ENCODE data around the gene SPAAR.
"Not testable (repeated sequence)": the region's sequence is repeated elsewhere in the genome, so short reads cannot be mapped to it uniquely, and the experiment has no call there.

SPAAR gene

DNA sequence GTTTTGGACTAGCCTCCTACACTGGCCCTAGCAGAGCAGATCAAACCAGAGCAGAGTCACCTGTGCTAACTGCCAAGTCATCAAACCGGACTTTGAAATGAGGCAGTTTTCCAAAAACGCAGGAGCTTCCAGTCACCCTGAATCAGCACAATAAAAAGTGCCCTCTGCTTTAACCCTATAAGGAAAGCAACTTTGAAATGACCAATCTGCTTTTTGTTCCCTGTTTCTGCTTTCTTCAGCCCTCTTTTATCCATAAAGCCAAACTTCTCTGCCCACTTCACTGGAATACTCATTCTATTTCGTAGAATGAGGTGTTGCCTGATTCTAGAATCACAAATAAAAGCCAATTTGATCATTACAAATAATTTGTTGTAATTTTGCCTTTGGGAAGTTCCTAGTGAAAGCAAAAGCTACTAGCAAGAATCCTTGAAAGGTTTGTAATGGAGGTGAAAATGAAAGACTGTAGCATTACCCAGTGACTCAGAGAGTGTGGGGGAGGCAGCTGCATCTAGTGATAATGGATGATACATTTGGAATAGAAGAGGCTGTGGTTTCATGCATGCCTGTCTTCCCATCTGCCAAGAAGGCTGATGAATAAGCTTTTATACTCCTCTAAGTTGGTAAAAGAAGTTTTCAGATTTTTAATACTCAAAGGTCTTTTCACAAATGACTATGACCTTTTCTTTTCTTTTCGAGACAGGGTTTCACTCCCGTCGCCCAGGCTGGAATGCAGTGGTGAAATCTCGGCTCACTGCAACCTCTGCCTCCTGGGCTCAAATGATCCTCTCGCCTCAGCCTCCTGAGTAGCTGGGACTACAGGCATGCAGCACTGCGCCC is 14.9 kb downstream of the SPAAR start:
- peak in 1 of 2 experiments; percentile 47 for DNase-seq

DNA sequence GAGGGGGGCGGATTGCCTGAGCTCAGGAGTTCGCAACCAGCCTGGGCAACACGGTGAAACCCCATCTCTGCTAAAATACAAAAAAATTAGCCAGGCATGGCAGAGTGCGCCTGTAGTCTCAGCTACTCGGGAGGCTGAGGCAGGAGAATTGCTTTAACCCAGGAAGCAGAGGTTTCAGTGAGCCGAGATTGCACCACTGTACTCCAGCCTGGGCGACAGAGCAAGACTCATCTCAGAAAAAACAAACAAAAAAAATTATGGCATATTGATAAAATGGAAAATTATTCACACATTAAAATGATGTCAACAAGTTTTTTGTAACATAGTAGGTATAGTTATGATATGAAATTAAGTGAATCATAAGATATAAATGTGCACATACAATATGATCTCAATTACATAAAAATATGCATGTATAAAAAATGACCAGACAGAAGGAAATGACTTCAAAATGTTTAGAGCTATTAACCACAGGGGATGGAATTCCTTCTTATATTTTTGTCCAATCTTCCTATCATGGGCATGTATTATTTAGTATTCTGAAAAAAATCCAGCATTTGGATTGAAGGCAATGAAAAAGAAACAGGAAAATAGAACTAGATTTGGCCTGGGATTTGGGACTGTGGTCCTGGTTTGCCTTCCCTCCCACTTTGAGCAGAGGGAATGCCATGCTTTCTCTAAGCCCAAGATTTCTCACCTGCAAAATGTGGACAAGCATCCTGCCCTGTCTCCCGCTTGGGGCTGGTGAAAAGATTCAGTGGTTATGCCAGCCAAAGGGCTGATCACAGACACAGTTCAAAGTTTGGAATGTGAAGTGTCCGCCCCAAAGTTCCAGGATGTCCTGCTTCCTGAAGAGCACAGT is 19.5 kb downstream of the SPAAR start:
- no peak for DNase-seq

DNA sequence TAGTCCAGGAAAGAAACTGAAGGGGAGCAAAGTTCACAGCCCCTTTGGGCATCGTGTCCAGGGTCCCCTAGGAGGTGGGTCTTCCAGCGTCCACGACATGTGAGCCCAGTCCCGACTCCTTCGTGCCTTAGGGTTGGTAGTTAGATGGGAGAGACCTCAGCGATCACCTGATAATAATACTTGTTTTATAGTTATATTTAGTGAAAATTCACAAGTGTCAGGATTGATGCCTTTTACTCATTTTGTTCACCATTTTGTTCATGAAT is 20.1 kb downstream of the SPAAR start:
- DNase-seq: no peak

DNA sequence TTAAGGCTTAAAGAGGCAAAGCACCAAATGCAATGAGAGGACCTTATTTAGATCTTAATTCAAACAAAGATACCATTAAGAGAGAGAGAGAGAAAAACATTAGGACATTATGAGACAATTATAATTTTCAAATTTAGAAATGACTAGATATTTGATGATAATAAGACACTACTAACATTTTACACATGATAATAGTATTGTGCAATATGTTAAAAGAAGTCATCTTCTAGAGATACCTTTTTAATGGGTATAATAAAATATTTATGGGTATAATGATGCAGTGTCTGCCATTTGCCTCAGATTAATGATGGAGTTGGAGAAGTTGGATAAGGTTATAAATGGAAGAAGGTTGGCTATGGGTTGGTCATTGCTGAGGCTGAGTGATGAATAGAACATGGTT is 21.2 kb downstream of the SPAAR start:
- DNase-seq: no peak

DNA sequence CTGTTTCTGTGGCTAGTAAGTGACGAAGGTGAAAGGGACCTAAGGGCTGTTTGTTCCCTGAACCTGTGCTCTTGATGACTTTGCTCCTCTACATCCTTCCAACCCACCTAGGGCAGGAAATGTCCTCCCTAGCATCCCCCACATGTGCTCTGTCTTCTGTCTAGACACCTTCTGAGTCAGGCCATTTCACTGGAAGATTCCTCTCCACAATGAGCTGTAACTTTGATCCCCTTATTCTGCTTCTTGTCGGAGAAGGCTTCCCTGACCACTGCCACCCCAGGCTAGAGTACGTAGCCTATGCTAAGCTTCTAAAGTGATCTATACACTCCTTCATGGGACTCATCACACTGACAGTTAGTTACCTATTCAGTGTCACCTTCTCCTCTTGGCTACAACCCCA is 21.7 kb downstream of the SPAAR start:
- DNase-seq: no peak

DNA sequence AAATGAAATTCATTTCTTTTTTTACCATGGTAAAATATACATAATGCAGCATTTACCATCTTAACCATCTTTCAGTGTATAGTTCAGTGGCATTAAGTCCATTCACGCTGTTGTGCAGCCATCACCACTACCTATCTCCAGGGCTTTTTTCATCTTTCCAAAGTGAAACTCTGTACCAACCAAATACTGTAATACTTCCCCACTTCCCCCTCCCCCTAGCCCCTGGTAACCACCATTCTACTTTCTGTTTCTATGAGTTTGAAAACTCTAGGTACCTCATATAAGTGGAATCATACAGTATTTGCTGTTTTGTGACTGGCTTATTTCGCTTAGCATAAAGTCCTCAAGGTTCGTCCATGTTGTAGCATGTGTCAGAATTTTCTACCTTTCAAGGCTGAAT is 23.4 kb downstream of the SPAAR start:
- DNase-seq: no peak

DNA sequence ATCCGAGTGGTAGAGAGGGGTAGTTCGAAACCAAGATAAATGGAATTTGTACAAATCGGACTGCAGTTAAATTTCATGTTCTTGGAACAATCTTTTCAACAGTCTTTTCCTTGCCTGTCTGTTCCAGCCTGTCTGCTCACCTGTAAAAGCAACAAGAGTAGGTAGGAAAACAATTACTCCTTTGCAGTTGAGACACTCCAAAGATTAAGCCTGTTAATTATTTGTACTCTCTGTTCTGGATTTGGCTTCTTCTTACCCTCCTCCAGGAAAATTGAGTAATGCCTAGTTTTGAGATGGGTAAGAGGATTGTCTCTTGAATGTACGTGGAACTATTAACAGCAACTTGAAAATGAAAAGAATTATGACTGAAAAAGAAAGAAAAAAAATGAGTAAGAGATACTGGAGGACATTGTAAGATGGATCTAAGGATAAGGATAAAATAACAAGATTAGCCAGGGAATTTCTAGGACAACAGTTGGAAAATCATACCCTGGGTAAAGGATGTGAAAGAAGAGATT is 24.3 kb downstream of the SPAAR start:
- DNase-seq: no peak

DNA sequence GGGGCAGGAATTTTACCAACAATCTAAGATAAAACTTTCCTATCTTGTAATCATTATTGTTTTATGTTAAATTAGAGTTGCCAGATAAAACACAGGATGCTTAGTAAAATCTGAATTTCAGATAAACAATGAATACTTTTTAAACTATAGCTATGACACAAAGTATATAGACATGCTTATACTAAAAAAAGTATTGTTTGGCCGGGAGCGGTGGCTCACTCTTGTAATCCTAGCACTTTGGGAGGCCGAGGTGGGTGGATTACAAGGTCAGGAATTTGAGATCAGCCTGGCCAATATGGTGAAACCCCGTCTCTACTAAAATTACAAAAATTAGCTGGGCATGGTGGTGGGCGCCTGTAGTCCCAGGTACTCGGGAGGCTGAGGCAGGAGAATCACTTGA is 24.8 kb downstream of the SPAAR start:
- not testable (repeated sequence) for DNase-seq

DNA sequence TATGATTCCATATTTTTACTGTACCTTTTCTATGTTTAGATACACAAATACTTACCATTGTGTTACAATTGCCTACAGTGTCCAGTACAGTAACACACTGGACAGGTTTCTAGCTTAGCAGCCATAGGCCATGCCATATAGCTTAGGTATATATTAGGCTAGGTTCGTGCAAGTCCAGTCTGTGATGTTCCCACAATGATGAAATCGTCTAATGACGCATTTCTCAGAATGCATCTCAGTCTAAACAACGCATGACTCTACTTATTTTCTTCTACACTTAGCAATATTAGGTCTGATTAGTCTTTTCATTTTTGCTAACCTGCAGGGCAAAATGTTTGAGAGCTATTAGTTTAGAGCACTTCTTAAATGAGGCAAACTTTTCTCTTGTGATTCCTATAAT is 26.0 kb downstream of the SPAAR start:
- DNase-seq: no peak

DNA sequence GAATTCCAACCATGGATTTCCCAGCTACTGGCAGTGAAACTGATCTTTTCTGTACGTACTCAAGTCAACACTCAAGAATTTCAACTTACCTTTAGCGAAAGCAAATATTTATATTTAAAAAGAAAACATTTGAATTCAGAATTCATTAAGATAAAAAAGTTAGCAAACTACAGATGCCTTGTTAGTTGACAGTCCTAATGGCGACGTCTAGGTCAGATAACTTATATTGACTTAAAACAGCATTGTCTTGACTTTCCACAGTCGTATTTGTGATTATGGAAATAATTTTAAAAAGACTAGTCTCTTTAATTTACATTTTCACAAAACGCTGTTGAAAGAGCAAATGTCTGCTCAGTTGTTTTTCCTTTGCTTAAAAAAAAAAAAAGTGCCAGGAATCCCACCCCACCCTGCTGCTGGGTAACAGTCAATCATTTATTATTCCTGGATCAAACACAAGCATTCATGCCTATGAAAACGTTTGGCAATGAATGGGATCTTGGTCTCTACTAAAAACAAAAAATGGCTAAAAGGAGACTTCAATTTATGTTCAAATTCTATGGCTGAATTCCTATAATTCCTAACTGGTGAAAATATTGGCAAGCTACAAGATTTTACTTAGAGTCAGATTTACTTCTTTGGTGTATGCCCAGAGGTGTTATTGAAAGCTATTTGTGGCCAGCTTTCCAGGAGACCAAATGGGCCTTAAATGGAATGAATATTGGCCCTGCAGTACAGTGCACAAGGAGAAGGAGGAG is 26.6 kb downstream of the SPAAR start:
- DNase-seq: no peak

DNA sequence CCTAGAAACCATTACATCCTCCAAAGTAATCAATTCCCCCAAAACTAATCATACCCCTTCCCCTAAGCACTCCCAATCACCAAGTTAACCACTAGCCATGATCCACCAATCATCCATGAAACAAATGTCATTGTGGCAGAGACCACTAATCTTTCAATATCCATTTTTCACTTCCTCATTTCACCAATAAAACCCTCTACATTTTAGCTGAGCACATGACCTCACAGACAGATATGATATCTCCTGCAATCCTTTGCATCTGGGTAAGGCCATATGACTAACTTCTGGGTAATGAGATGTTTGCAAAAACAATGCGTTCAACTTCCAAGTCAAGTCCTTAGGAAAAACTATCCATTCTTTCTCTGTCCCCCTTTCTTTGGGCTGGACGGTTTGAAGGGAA is 27.9 kb downstream of the SPAAR start:
- DNase-seq: no peak

DNA sequence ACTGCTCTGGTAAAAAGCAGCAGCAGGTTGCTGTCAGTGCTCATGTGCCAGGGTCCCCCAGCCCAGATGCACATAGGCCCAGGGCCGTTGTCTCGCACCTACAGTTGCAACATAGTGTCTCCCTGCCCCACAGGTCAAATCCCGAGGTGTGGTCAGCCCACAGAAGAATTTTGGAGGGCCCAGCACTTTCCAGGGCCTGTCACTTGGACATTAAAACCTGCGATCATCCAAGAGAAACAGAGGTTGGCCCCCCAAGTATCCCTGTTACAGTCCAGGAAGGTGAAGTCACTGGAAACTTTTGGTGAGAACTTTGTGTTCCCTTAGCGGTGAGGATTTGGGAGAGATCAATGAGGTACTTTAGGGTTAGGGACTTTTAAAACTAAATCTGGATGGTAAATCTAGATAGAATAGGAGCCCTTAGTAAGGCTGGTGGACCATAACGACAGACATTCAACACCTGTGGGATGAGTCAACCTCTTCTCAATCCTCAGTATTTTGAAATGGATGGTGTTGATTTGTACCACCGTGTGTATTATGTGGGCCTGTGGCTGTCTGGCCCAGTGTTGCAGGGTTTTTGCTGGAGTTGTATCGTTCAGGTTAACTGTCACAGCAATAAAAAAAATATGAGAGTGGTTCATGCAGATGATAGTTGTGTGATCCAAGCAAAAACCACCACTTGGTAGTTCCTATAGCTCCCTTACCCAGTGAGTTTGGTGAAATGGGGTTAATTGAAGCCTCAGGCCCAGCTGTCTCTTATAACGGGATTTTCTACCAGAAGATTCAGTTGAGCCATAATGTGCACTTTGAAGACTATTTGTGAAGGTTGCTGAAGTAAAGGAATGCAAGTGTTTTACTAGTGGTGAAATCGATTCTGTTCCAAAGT is 29.4 kb downstream of the SPAAR start:
- DNase-seq: no peak

DNA sequence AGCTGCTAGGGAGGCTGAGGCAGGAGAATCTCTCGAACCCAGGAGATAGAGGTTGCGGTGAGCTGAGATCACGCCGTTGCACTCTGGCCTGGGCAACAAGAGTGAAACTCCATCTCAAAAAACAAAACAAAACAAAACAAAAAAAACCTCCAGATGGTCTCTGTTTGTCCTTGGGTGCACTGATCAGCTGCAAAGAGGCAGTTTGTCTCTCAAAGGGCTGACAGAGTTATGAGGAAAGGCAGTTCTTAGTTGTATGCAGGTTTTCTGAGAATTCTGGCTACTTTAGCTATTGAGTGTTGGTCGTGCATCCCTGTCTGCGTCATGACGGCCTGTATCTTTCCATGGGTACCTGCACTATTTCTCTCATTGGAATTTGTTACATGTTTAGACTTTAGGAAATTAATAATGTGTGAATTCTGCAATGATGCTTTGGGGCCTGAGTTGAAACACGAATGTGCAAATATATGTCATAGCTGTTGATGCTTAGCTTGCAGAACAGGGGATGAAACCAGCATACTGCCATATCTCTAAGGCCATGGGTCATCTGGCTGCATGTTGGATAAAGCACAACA is 30.5 kb downstream of the SPAAR start:
- DNase-seq: no peak

DNA sequence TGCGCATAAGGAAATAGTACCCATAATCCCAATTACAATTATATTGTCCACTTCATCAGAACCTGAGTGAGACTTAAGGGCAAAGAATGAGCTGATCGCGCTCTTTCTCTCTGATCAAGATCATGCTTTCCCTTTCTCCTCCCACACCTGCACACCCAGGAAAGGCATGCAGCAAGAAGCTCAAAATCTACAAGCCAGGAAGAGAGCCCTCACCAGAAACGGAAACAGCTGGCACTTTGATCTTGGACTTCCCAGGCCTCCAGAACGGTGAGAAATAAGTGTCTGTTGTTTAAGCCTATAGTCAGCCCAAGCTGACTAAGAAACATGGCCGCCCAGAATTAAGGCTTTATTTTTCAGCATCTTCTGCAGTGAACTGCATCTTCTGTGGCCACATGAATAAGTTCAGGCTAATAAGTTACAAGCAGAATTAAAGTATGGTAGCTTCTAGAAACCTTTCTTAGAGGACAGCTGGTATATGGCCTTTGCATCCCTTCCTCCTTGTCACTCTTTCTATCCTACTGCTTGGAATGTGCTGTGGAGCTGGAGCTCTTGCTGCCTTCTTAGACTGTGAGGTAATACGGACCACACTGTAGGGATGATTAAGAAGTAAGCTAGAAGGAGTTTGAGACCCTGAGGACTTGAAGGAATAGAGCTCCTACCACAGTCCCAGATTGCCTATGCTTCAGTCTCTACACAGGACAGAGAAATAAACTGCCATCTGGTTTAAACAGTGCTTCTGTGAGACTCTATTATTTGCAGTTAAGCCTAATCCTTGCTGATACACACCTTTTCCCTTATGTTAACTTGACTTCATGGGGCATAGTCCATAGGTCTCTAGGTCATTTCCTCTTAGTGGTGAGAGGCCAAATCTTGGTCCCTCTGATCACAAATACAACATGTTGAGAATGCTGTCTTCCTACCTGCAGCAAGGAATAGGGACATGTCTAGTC is 31.4 kb downstream of the SPAAR start:
- DNase-seq: peak in 1 of 2 experiments; percentile 42

DNA sequence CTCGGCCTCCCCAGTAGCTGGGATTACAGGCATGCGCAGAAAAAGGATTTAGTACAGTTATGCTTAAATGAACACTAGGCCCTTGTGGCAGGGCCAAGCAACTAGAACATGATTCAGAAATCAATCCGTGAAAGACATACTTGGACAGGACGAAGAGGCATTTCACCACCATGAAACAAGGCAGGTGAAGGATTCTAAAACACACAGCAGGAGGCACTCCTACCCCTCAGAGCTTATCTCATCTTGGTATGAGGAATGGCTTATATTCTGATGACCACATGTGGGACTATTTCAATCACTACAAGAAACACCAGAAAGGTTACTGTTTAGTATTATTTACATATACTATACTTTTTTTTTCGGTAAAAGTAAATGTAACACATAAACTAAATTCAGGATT is 33.0 kb downstream of the SPAAR start:
- DNase-seq: no peak

DNA sequence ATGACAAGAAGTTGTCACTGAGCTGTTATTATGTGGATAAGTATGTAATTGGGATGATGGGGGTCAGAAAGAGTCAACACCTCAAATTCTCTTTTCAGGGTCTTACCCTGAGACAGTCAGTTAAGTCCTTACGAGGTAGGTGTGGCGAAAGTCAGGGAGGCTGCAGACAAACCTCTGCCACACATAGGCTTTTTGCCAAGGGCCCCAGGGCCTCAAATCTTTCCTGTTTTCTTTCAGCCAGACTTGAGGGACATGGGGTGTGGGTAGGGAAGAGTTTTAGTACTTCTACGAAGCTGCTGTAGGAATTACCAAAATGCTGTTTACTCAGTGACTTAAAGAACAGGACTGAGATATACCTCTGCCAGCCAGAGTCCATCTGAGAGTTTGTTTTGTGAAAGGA is 34.9 kb downstream of the SPAAR start:
- DNase-seq: no peak

DNA sequence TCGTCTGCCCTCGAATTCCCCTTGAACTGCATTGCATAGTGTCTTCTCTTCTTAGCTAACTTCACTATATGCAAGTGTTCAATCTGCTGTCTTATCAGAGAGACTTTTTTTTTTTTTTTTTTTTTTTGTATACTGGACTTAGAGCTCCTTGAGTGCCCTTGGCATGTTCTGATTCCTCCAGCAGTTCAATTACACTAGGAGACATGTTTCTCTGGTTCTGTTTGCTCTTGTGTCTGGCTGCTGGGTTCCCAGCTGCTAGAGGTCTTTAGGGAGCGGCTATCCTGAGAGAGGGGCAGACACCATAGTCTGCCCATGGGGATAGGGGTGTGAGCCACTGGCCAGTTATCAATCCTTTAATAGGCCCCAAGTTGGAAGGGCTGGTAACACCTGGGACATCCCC is 35.6 kb downstream of the SPAAR start:
- DNase-seq: no peak

DNA sequence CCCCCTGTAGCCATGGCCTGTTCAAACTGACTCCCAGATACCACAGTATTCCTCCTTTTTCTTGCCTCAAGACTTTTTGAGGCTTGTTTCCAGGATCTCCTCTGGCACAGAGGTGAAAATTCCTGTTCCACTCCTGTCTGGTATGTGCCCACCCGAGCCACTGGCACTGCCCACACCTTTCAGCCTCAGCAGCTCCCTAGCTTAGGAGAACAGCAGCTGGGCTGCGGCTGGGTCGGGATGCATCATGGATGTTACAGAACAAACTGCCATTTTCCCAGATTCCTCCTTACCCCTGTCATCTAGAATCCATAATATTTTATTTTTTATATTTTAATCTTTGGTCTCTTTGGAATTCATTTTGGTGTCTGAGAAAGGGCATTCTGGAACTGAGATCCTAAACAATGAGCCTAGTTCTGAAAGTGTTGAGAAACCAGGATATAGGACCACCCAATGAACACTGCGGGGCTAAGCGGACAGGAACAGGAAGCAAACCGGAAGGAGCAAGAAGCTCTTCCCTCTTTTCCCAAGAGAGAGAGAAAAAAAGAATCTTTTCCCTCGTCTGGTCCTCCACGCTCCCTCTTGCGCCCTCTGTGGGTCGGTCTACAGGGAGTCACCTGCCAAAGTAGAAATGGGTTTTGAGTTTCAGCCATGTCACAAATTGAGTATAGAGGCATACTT is 36.2 kb downstream of the SPAAR start:
- peak; percentile 49 to 69 for DNase-seq

DNA sequence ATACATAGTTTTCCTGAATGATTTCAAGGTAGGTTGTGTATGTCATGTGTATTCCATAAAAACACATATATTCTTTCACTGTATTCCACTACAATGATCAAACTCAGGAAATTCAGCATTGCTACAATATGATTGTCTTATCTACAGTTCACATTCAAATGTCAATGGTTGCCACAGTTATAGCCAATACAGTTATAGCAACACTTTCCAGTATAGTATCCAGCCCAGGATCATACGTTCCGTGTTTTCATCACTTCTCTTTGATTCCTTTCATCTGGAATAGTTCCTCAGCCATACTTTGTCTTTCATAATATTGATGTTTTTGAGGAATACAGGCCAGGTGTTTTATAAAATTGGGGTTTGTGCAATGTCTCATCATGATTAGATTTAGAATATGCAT is 39.2 kb downstream of the SPAAR start:
- no peak for DNase-seq

DNA sequence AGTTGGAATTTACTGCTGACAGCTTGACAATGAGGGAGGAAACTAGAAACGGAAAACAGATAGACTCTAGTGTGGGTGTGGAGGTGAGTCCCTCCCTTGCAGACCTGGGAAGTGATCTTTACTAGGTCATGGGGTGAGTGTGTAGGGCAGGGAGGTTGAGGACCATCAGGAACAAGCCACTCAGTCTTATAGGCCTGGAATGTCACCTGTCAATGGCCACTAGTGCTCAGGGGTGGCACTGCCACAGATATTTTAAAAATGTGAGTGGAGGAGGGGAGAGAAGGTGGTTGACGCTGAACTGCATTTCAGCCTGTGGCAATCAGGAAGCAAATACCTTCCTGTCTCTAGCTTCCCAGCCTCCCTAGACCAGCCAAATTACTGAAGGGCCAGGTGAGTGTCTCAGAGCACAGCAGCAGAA is 39.6 kb downstream of the SPAAR start:
- DNase-seq: no peak

Measured in stimulated activated CD4-positive, alpha-beta T cell treated with anti-CD3 and anti-CD28 coated beads, Interleukin-4, amount 100 ng/mL, for 4 hours (primary cell).